Measurements from ENCODE around the gene PCYT1A.

The PCYT1A gene

GRCh38 chr3:196273655-196274054 lies 13.9 kb downstream of the PCYT1A start:
- Histone ChIP-seq H3K36me3 (ENCODE audit: low read length) (peaks cover 5% of the 10 kb centered on the region; the same call in 1 of the 2 replicates), H3K9ac (ENCODE audit: low read length) (no peak overlapping the region), H3K4me3 (ENCODE audit: insufficient read depth, low read length, poor library complexity, severe bottlenecking) (no peak overlapping the region), H3F3A (ENCODE audit: insufficient read depth) (no peaks in the 10 kb centered on the region), H3K27ac (ENCODE audit: low read depth, low read length) (no peak overlapping the region), H3K9me3 (ENCODE audit: insufficient read depth, low read length) (peaks cover 12% of the 10 kb centered on the region), H2AFZ (ENCODE audit: low read depth, low read length, severe bottlenecking) (no peak overlapping the region), H4K20me1 (ENCODE audit: low read depth, low read length) (no peaks in the 10 kb centered on the region), H3K79me2 (ENCODE audit: insufficient read depth, low read length) (peaks cover 14% of the 10 kb centered on the region), H3K4me2 (ENCODE audit: low read depth, low read length, poor library complexity, severe bottlenecking) (no peak overlapping the region), H3K27me3 (ENCODE audit: low read length) (no peaks in the 10 kb centered on the region), H3K9me2 (replicated peaks; ENCODE audit: insufficient read depth, low read length) (no peaks in the 10 kb centered on the region)
- TF ChIP-seq CTCF (IDR thresholded peaks at IDR 0.05; ENCODE audit: insufficient read depth, low read length, poor library complexity, severe bottlenecking) (no peak), EZH2phosphoT487 (conservative IDR thresholded peaks at IDR 0.05; ENCODE audit: low read length) (no peak)

- H3K4me2 ChIP-seq (ENCODE audit: low read depth, low read length, poor library complexity, severe bottlenecking): no peak overlapping the region
- no peak overlapping the region for H2AFZ ChIP-seq (ENCODE audit: low read depth, low read length, severe bottlenecking)
- TF ChIP-seq EZH2phosphoT487 (conservative IDR thresholded peaks at IDR 0.05; ENCODE audit: low read length) (no peak), CTCF (IDR thresholded peaks at IDR 0.05; ENCODE audit: insufficient read depth, low read length, poor library complexity, severe bottlenecking) (no peak)
- H3K9me2 ChIP-seq (replicated peaks; ENCODE audit: insufficient read depth, low read length): no peaks in the 10 kb centered on the region
- no peaks in the 10 kb centered on the region for H3K27me3 ChIP-seq (ENCODE audit: low read length)
- H4K20me1 ChIP-seq (ENCODE audit: low read depth, low read length): no peaks in the 10 kb centered on the region
- H3K9ac ChIP-seq (ENCODE audit: low read length): no peak overlapping the region
- no peaks in the 10 kb centered on the region for H3F3A ChIP-seq (ENCODE audit: insufficient read depth)
- H3K4me3 ChIP-seq (ENCODE audit: insufficient read depth, low read length, poor library complexity, severe bottlenecking): no peak overlapping the region
- H3K9me3 ChIP-seq (ENCODE audit: insufficient read depth, low read length): peaks cover 12% of the 10 kb centered on the region
- H3K27ac ChIP-seq (ENCODE audit: low read depth, low read length): no peak overlapping the region
- H3K36me3 ChIP-seq (ENCODE audit: low read length): peaks cover 5% of the 10 kb centered on the region; the same call in 1 of the 2 replicates
- H3K79me2 ChIP-seq (ENCODE audit: insufficient read depth, low read length): peaks cover 5% of the 10 kb centered on the region; the same call in 1 of the 2 replicates
These were observed 14.7 kb downstream of the PCYT1A start for GRCh38 chr3:196272826-196273225.

GRCh38 chr3:196270499-196270898 lies 17.0 kb downstream of the PCYT1A start:
- Histone ChIP-seq H3K9ac (ENCODE audit: low read length) (no peak overlapping the region), H3F3A (ENCODE audit: insufficient read depth) (no peaks in the 10 kb centered on the region), H3K9me2 (replicated peaks; ENCODE audit: insufficient read depth, low read length) (no peaks in the 10 kb centered on the region), H4K20me1 (ENCODE audit: low read depth, low read length) (no peaks in the 10 kb centered on the region), H3K27ac (ENCODE audit: low read depth, low read length) (no peak overlapping the region), H3K4me3 (ENCODE audit: insufficient read depth, low read length, poor library complexity, severe bottlenecking) (no peak overlapping the region), H3K27me3 (ENCODE audit: low read length) (no peaks in the 10 kb centered on the region), H3K79me2 (ENCODE audit: insufficient read depth, low read length) (peaks cover 4% of the 10 kb centered on the region; the same call in 1 of the 2 replicates), H3K36me3 (ENCODE audit: low read length) (peaks cover 5% of the 10 kb centered on the region; the same call in 1 of the 2 replicates), H3K4me2 (ENCODE audit: low read depth, low read length, poor library complexity, severe bottlenecking) (no peak overlapping the region), H2AFZ (ENCODE audit: low read depth, low read length, severe bottlenecking) (no peak overlapping the region), H3K9me3 (ENCODE audit: insufficient read depth, low read length) (peaks cover 12% of the 10 kb centered on the region)
- TF ChIP-seq CTCF (IDR thresholded peaks at IDR 0.05; ENCODE audit: insufficient read depth, low read length, poor library complexity, severe bottlenecking) (no peak), EZH2phosphoT487 (conservative IDR thresholded peaks at IDR 0.05; ENCODE audit: low read length) (no peak)
